GM19239 (cell line): ENCODE measurements around the gene EIF3A.
"Not testable (repeated sequence)": the region's sequence is repeated elsewhere in the genome, so short reads cannot be mapped to it uniquely, and the experiment has no call there.

ENCODE experiments used
- DNase-seq: peaks from one replicate; pipeline ENCODE4 v3.0.0; 2011; ENCODE audit warnings: low spot score; ENCODE audit not compliant: insufficient read length
- FAIRE-seq: peaks from 2 replicates; lab custom pipeline; 2011; peaks lifted over from hg19 to GRCh38; lab: Jason Lieb, UNC

Gene EIF3A

DNA sequence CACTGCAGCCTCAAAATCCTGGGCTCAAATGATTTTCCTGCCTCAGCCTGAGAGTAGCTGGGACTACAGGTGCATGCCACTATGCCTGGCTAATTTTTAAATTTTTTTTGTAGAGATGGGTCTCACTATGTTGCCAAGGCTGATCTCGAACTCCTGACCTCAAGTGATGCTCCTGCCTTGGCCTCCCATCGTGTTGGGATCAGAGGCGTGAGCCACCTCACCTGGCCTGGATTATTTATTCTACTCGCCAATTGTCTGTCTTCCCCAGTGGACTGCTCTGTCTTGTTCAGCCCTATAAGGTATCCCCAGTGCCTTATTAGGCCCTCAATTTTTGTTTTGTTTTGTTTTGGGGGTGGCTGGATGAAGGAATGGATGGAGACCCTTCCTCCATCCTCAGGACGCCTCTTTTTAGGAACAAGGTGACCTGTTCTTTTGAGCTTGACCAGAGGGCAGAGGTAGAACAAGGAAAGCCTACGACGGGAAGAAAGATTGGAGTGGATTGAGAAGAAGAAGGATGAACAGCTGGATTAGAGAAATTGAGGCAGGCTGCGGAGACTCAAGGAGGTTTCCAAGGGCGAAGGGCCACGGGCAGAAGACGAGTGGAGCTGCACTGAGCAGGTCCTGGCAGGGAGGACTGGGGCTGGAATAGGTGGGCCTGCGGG lies 22.8 kb upstream of the EIF3A start:
- no peak for FAIRE-seq
- no peak for DNase-seq

DNA sequence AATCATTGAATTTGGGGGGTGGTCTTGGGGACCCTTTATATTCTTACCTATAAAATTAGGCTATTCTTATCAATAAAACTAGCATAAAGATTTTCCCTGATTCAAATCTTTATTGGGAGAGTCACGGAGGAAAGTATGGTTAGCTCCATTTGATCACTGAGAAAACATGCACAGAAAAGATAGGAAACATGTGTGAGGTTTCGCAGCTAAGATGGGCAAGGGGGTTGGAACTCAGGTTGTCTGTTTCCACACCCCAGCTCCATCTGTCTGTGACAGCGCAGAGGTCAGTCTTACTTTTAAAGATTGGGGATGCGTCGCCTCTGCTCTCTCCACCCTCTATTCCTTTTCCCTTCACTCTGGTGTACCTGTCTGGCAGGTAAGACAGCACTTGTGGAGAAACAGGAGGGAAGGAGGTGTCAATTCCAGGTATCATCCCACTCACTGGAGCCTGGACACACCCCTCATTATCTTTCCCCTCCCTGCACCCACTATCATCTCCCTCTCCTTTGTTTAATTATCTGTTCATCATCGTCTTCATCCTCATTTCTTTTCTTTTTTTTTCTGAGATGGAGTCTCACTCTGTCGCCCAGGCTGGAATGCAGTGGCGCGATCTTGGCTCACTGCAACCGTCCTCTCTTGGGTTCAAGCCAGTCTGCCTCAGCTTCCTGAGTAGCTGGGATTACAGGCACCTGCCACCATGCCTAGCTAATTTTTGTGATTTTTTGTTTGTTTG lies 20.9 kb upstream of the EIF3A start:
- DNase-seq (no peak), FAIRE-seq (no peak)

DNA sequence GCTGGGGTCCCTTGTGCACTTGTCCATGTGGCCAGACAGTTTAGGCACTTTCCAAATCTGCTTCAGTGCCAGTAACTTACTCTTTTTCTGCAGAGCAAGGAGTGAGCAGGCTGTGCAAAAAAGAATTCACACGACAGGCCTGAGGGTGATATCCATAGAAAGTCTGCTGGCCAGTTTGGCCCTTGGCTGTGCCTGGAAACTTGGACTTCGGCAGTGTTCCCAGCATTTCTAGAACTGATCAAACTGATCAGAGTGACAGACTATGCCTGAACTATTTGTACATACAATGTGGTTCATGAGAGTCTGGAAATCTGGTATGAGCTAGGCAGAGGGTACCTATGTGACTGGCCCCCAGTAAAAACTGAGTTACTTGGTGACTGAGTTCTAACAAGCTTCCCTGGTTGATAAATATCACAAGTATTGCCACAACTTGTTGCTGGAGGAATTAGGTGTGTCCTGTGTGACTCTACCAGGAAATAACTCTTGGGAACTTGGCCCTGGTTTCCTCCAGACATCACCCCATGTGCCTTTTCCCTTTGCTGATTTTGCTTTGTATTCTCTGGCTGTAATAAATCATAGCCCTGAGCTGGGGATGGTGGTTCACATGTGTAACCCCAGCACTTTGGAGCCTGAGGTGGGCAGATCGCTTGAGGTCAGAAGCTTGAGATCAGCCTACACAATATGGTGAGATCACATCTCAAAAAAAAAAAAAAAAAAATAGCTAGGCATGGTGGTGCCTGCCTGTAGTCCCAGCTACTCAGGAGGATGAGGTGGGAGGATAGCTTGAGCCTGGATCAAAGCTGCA lies 20.0 kb upstream of the EIF3A start:
- no peak for FAIRE-seq
- no peak for DNase-seq

DNA sequence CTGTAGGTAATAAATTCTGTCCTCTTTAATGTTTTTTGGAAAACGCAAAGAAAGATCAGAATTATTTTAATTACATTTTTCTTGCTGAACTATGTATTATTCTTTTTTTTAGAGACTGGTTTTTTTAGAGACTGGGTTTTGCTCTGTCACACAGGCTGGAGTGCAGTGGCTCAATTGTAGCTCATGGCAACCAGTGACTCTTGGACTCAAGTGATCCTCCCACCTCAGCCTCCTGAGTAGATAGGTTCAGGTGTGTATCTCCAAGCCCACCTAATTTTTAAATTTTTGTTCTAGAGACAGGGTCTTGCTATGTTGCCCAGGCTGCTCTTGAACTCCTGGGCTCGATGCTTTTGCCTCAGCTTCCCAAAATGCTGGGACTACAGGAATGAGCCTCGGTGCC lies 18.0 kb upstream of the EIF3A start:
- FAIRE-seq (no peak), DNase-seq (no peak)

DNA sequence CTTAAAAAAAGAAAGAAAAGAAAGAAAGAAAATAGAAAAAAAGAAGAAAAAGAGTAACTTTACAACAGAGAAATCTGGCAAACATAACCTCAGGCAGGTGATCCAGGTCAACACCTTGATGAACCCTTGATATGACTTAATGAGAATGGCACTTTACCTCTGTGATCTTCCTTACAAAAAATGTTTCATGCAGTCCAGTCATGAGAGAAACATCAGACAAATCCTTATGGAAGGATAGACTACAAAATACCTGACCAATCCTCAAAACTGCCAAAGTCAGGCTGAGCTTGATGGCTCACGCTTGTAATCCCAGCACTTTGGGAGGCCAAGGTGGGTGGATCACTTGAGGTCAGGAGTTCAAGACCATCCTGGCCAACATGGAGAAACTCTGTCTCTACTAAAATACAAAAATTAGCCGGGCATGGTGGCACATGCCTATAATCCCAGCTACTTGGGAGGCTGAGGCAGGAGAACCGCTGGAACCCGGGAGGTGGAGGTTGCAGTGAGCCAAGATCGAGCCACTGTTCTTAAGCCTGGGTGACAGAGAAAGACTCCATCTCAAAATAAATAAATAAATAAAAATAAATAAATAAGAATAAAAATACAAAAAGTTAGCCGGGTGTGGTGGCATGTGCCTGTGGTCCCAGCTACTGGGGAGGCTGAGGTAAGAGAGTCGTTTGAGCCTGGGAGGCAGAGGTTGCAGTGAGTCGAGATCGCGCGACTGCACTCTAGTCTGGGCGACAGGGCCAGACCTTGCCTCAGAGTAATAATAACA lies 16.2 kb upstream of the EIF3A start:
- not testable (repeated sequence) for DNase-seq, FAIRE-seq

DNA sequence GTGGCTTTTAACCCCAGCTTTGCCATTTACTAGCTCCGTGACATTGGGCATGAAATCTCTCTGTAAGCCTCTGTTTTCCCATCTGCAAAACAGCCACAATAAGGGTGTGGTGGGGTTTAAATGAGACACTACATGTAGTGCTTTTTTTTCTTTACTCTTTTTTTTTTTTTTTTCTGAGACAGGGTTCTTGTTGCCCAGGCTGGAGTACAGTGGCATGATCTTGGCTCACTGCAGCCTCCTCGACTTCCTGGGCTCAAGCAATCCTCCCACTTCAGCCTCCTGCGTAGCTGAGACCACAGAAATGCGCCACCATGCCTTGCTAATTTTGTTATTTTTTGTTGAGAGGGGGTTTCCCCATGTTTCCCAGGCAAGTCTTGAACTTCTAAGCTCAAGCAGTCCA lies 15.0 kb upstream of the EIF3A start:
- FAIRE-seq: no peak
- DNase-seq: no peak

DNA sequence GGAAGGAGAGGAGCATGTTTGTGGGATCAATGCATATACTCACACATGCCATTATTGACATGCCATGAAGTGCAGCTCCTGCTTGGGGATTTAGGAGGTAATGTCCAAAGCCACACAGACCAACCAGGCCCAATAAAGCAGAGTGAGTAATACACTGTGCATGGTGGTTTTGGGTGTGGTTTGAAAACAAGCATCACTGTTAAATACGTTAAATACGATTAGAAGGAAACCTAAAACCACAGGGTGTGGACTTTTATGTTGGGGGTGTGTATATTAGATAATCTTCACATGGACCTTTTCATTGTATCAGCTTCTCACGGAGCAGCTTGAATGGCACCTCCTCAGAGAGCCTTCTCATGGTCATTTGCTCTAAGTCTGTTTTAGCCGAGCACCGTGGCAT lies 10.4 kb upstream of the EIF3A start:
- DNase-seq (no peak), FAIRE-seq (no peak)

DNA sequence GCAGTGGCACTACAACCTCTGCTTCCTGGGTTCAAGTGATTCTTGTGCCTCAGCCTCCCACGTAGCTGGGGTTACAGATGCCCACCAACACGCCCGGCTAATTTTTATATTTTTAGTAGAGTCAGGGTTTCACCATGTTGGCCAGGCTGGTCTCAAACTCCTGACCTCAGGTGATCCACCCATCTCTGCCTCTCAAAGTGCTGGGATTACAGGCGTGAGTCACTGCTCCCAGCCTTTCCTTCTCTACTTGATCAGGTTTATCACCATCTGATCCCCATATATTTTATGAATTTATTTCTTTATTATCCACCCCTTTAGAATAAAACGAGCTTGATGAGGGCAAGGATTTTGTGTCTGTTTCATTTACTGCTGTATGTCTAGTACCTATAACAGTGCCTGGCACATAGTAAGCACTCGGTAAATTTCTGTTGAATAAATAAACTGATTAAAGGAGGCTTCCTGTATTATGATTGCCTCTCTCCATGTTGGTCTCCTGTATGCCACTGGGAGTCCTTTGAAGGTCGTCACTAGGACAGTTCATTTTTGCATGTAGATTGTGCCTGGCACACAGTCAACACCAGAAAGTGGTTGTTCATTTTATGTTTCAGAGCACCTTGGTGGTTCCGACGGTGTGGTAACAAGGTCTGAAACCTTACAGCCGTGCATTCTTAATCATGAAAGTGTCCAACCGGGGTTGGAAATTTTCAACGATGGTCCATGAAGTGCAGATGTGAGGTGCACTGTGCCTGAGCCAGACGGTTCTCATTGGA lies 9.6 kb upstream of the EIF3A start:
- DNase-seq (no peak), FAIRE-seq (no peak)

DNA sequence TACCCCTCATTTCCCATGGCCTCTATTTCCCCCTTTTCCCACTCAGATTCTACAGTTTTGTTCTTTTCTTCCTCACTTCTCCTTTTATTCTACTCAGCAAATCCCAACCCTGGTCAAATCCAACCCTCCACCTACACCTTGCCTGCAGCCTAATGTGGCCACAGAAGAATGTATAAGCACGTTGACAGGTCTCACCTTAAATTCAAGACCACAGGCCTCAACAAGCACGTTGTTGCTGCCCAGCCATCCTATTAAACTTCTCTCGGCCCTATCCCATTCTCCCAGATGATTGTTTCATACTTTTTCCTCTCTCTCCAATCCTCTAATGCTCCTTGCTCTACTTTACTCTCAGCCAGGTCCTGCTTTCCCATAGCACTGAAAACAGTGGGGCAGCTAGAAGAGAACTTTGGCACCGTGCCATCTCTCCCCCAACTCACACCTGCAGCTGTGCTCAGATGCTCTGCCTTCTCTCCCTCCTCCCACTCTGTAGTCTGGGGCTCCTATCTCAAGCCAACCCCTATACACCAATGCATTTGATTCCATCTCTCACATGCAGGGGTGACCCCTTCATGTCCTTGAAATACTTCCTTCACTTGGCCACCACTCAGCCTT lies 6.8 kb upstream of the EIF3A start:
- FAIRE-seq (no peak), DNase-seq (no peak)

DNA sequence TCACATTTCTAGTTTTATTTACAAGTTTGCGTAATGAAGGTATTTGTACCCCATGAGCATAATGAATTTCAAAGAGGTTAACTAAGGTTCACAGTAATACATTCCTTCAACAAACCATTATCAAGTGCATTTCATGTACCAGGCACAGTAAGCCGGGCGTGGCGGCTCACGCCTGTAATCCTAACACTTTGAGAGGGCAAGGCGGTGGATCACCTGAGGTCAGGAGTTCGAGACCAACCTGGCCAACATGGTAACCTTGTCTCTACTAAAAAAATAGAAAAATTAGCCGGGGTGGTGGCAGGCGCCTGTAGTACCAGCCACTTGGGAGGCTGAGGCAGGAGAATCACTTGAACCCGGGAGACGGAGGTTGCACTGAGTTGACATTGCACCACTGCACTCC lies 4.3 kb upstream of the EIF3A start:
- FAIRE-seq: no peak
- DNase-seq: no peak

DNA sequence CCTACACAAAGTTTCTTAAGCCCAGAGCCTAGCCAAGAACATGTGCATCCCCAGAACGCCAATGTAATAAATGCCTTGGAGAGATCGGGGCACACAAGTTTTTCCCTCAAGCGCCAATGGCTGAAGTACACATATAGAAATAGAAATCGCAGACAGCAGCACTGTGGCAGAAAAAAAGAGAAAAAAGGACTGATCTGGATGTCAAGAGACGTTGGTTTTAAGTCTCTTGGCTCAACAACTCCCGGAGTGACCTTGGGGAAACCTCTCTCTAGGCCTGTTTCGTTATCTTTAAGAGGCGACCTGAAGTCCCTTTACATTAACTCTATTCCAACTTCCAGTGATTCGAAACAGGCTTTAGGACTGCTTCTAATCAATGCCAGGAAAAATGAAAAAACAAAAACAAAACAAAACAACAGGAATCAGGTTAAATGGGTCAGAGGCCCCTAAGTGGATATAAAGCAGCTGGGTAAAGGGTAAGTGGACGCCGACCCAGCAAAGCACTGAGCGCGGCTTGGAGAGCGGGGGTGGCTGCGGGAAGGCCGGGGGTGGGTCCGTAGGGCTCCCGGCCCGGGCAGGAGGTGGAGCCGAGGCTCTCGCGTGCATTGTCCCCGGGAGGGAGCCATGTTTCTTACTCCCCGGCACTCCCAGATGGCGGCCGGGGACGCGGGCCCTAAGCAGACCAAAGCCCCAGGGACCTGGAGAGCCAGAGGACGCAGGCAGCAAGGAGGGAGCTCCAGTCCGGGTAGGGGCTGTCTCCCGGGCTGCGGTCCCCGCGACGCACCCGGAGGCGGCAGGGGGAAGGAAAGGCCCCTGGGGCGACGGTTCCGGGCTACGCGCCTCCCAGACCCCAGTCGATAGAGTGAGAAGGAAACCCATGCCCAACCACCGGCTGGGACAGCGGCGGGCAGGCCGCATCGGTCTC lies 757 bp downstream of the EIF3A start:
- FAIRE-seq (peak; percentile 89), DNase-seq (peak; percentile 48)

DNA sequence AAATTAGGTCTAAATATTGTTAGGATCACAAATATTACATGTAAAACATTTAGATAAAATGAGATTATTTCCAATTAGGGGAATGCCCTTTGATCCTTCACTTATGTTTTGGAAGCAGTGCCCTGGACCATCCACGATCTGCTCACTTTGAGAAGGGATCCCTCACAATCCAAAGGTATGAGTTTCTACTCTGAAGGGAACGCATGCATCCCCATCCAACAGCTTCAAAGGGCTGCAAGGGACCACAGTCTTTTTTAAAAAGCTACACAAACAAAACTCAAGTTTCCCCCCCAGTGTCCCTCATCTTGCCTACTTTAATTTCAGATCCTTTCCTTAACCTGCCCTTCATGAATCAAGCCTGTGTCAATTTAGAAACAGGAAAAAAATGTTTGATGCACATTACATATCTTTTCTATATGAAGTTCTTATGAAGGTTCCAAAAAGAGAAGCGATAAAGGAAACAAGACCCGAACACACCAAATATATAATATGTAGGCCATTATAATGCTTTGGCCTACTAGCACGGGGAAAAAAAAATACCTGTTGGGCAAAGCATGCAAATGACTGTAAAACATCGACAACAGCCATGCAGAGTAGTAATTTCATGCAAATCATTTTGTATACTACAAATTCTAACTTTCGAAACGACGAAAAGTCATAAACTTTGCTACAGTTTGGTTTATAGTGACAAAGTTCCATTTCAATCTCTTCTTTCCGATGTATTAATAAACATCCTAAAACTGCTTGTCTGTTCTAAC lies 2.0 kb downstream of the EIF3A start:
- FAIRE-seq (peak; percentile 53), DNase-seq (no peak)

DNA sequence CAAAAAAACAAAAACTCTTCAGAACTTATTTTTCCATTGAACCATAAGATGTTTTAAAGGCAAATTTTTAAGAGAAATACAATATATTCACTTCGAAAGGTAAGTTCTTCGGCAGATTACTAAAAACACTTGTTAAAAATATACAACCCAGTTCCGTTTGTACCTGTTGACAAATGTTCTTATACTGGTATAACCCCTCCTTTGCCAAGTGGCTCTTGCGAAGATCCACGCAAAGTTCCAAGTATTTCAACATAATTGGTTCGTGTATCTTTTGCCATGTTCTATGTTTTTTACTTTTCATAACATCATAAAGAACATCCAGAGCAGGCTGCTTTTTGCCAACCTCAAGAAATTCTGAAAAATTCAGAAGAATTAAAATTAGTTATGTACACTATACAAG lies 7.0 kb downstream of the EIF3A start:
- FAIRE-seq (no peak), DNase-seq (no peak)

DNA sequence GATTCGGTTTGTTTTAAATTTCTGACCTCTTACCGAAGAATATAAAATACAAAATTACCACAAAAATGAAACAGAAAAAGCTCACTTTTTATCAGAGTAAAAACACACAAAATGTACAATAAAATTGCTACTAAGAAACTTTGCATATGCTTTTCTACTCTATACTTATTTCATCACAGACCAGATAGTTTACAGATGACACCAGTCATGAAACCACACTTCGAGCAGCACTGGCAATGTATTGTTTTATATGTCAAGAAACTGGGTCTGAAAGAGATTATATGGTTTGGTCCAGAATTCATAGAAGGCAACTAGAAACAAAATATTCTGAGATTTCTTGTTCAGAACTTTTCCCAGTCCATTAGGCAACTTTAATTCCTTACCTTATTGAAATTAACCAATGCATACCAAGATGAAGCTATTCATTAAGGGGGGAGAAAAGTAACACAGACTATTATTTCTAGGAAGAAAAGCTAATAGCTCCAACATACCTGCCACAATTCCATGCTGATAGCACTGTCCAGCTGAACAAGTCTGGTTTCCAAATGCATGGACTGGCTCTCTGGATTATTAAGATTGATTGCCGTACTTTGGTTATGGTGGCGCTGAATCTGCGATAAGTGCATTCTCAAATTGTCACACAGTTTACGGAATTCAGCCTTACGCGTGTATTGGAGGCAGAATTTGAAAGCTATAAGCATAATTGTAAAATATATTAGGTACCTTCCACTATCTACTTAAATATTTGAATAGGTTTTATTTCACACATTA lies 10.0 kb downstream of the EIF3A start:
- FAIRE-seq: no peak
- no peak for DNase-seq

DNA sequence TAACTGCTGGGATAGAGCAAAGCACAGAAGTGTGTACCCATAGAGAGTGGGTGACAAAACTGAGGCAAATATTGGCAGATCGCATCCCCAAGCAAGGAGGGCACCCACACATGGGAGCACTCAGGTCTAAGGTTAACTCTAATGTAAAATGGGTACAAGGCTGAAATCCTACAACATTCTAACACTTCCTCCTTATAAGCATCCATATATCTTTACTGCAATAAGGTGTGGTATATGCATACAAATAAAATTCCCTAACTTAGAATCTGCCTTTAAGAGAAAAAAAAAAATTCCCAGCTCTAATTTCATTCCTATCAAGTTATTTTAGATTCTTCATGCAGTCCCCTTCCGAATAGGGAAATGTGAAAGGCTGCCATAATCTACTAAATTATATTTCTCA lies 18.7 kb downstream of the EIF3A start:
- FAIRE-seq (no peak), DNase-seq (no peak)

DNA sequence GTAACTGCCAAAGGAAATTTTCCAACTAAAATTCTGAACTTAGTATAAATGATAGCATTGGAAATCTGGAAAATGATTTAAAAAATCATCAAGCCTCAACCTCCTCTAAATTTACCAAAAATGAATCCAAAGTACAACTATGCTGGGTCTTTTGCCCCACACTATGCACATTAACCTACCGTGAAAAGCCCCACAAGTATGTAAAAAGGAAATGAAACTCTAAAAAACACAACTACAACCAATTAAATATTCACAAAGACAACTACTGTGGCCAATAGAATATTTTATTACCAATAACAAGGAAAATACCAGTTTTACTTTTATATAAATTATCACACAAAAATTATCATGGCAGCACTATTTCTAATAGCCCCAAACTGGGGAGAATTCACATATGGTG lies 19.3 kb downstream of the EIF3A start:
- FAIRE-seq: peak; percentile 8
- DNase-seq: no peak

DNA sequence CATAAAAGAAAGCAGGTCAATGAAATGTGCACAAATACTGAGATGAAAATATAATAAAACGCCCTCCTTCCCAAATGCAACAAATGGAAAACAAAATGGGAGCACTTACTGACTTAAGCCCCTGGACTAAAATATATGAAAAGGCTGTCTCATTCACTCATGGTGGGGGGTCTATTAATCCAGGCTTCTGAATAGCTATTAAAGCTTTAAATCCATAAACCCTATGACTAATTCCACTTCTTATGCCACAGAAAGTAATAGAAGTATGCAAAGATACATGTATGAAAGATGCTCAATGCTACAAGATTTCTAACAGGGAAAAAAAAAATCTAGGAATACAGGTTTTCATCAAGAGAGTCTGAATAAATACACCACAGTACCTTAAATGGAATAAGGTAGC lies 20.5 kb downstream of the EIF3A start:
- FAIRE-seq: no peak
- DNase-seq: no peak
